HCT116 (cell line): Measurements from ENCODE around the gene CAPN3.

ENCODE experiments used
- CEBPB ChIP-seq: IDR thresholded peaks from 2 replicates; pipeline ENCODE4 v1.6.1; 2012; ENCODE audit warnings: low read depth
- CTCF ChIP-seq, 3 experiments: fragments of 200-600 bp in 1 of 3; sonication (generic) in 1 of 3; IDR thresholded peaks in 2 of 3; conservative IDR thresholded peaks in 1 of 3; 2 replicates each; pipeline ENCODE4 v1.5.1; 2012 to 2017; ENCODE audit warnings: low read depth in 2 of 3, low read length in 2 of 3, antibody characterized with exemption in 1 of 3, borderline replicate concordance in 1 of 3, control low read depth in 1 of 3, mild to moderate bottlenecking in 1 of 3, mixed read lengths in 1 of 3, mixed run types in 1 of 3, moderate library complexity in 1 of 3; ENCODE audit not compliant: insufficient read depth in 1 of 3
- EZH2 ChIP-seq: fragments of 200-600 bp; sonication (generic); IDR thresholded peaks from 2 replicates; pipeline ENCODE4 v1.6.1; 2017; ENCODE audit warnings: antibody characterized with exemption, mixed run types
- EZH2phosphoT487 ChIP-seq: fragments of 200-600 bp; IDR thresholded peaks from 2 replicates; pipeline ENCODE4 v1.6.1; 2018; ENCODE audit warnings: antibody characterized with exemption, borderline replicate concordance
- POLR2A ChIP-seq: IDR thresholded peaks from 2 replicates; pipeline ENCODE4 v1.7.0; 2011; ENCODE audit warnings: borderline replicate concordance; ENCODE audit not compliant: insufficient read depth, insufficient read length; ENCODE audit errors: extremely low read depth
- POLR2AphosphoS5 ChIP-seq: IDR thresholded peaks from 2 replicates; pipeline ENCODE4 v1.6.1; 2011; ENCODE audit warnings: mild to moderate bottlenecking, low read depth, low read length, moderate library complexity
- RAD21 ChIP-seq: IDR thresholded peaks from 2 replicates; pipeline ENCODE4 v1.6.1; 2012; ENCODE audit warnings: low read depth, mild to moderate bottlenecking
- REST ChIP-seq: IDR thresholded peaks from 2 replicates; pipeline ENCODE4 v1.6.1; 2012; ENCODE audit warnings: low read depth
- SP1 ChIP-seq: IDR thresholded peaks from 2 replicates; pipeline ENCODE4 v1.6.1; 2012; ENCODE audit warnings: low read depth
- YY1 ChIP-seq: IDR thresholded peaks from 2 replicates; pipeline ENCODE4 v1.6.1; 2011; ENCODE audit warnings: low read length, low read depth, moderate library complexity, mild to moderate bottlenecking; ENCODE audit not compliant: insufficient replicate concordance; ENCODE audit errors: extremely low read depth
- ZBTB33 ChIP-seq: IDR thresholded peaks from 2 replicates; pipeline ENCODE4 v1.6.1; 2011; ENCODE audit warnings: mild to moderate bottlenecking, low read length, moderate library complexity; ENCODE audit not compliant: insufficient replicate concordance; ENCODE audit errors: extremely low read depth
- TF ChIP-seq, protein P1 (sequence below): IDR thresholded peaks from 2 replicates; pipeline ENCODE4 v1.6.1; 2012

- TF ChIP-seq YY1 (no peak), POLR2A (no peak), CTCF (IDR thresholded peaks at IDR 0.05 in 2 of 3, conservative IDR thresholded peaks at IDR 0.05 in 1 of 3; ENCODE audit: borderline replicate concordance in 1 of 3, insufficient read depth in 1 of 3, low read depth in 2 of 3, low read length in 2 of 3) (no peak), RAD21 (no peak), EZH2 (no peak), REST (no peak), POLR2AphosphoS5 (no peak), SP1 (no peak), ZBTB33 (no peak), CEBPB (no peak), EZH2phosphoT487 (no peak)
- TF ChIP-seq, protein P1, sequence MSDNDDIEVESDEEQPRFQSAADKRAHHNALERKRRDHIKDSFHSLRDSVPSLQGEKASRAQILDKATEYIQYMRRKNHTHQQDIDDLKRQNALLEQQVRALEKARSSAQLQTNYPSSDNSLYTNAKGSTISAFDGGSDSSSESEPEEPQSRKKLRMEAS, result no peak
Observed at GRCh38 chr15:42329161-42329560, 30.1 kb upstream of the CAPN3 start.
